ENCODE results near the gene IMMP2L. TPM values are rescaled to one million over a fixed set of nuclear protein-coding genes. Genes with fewer than 3 reads are reported as not detected.

IMMP2L gene
- total RNA-seq, 3 donors from 2014 or later (not counting 1 experiment from before 2014, with no cell fraction given) = 6.9 to 9.2 (median 8.7) TPM

GRCh38 chr7:110780712-110781111, 781.6 kb downstream of the IMMP2L start:
- no peaks in the 10 kb centered on the region for H3K4me1 ChIP-seq (ENCODE audit: control insufficient read depth, insufficient read depth, low read length)
- DNase-seq = no peak
- no peak overlapping the region for H3K27ac Mint-ChIP-seq
- no peak for TF ChIP-seq CTCF (IDR thresholded peaks at IDR 0.05)
- no peaks in the 10 kb centered on the region for H3K36me3 Mint-ChIP-seq
- intact Hi-C loops (cut with micrococcal nuclease) = no loop called here
- no peaks in the 10 kb centered on the region for H3K27me3 ChIP-seq (ENCODE audit: control insufficient read depth, insufficient read depth, low read length)
- H3K4me3 ChIP-seq (ENCODE audit: low read length) = no peak overlapping the region
- no peaks in the 10 kb centered on the region for H3K4me1 Mint-ChIP-seq
- no peak for ATAC-seq
- H3K9me3 Mint-ChIP-seq = peaks cover 2 to 9% of the 10 kb centered on the region in 2 donors
- no peaks in the 10 kb centered on the region for H3K27me3 Mint-ChIP-seq (ENCODE audit: low read depth in 2 of 2)
- H3K27ac ChIP-seq (ENCODE audit: low read length) = no peak overlapping the region
- H3K4me3 Mint-ChIP-seq = no peak overlapping the region
- H3K36me3 ChIP-seq (ENCODE audit: control insufficient read depth, insufficient read depth, low read length) = no peaks in the 10 kb centered on the region
- no peaks in the 10 kb centered on the region for H3K9me3 ChIP-seq (ENCODE audit: control insufficient read depth, insufficient read depth, low read length)

- WGBS (ENCODE audit: insufficient coverage) = 84% methylated on average over 2 of the region's 3 CpGs
These were observed 783.0 kb downstream of the IMMP2L start for GRCh38 chr7:110779339-110779738.

GRCh38 chr7:110775046-110775445, 787.2 kb downstream of the IMMP2L start:
- intact Hi-C loops (cut with micrococcal nuclease) = no loop called here
- no peak overlapping the region for H3K4me3 ChIP-seq (ENCODE audit: low read length)
- no peak for TF ChIP-seq CTCF (IDR thresholded peaks at IDR 0.05)
- no peak for ATAC-seq
- H3K4me1 ChIP-seq (ENCODE audit: control insufficient read depth, insufficient read depth, low read length) = no peaks in the 10 kb centered on the region
- DNase-seq = no peak
- Mint-ChIP-seq H3K4me1 (no peaks in the 10 kb centered on the region), H3K9me3 (peaks cover 0 to 2% of the 10 kb centered on the region in 2 donors), H3K36me3 (no peaks in the 10 kb centered on the region), H3K27me3 (ENCODE audit: low read depth in 2 of 2) (no peaks in the 10 kb centered on the region), H3K4me3 (no peak overlapping the region), H3K27ac (no peak overlapping the region)
- no peak overlapping the region for H3K27ac ChIP-seq (ENCODE audit: low read length)
- no peaks in the 10 kb centered on the region for H3K36me3 ChIP-seq (ENCODE audit: control insufficient read depth, insufficient read depth, low read length)
- WGBS (ENCODE audit: insufficient coverage) = no CpG with 5 or more reads among the region's 2 CpGs
- no peaks in the 10 kb centered on the region for H3K9me3 ChIP-seq (ENCODE audit: control insufficient read depth, insufficient read depth, low read length)
- no peaks in the 10 kb centered on the region for H3K27me3 ChIP-seq (ENCODE audit: control insufficient read depth, insufficient read depth, low read length)

More at GRCh38 chr7:110779339-110779738, 783.0 kb downstream of the IMMP2L start:
- H3K27ac Mint-ChIP-seq = no peak overlapping the region
- no peak overlapping the region for H3K4me3 Mint-ChIP-seq
- H3K27ac ChIP-seq (ENCODE audit: low read length) = no peak overlapping the region
- no peaks in the 10 kb centered on the region for H3K4me1 ChIP-seq (ENCODE audit: control insufficient read depth, insufficient read depth, low read length)
- H3K9me3 Mint-ChIP-seq = peaks cover 2 to 7% of the 10 kb centered on the region in 2 donors
- no peaks in the 10 kb centered on the region for H3K36me3 Mint-ChIP-seq
- H3K4me1 Mint-ChIP-seq = no peaks in the 10 kb centered on the region
- H3K27me3 ChIP-seq (ENCODE audit: control insufficient read depth, insufficient read depth, low read length) = no peaks in the 10 kb centered on the region
- ATAC-seq (no peak), DNase-seq (no peak)
- H3K4me3 ChIP-seq (ENCODE audit: low read length) = no peak overlapping the region
- no peaks in the 10 kb centered on the region for H3K36me3 ChIP-seq (ENCODE audit: control insufficient read depth, insufficient read depth, low read length)
- H3K9me3 ChIP-seq (ENCODE audit: control insufficient read depth, insufficient read depth, low read length) = no peaks in the 10 kb centered on the region
- TF ChIP-seq CTCF (IDR thresholded peaks at IDR 0.05) = no peak
- intact Hi-C loops (cut with micrococcal nuclease) = no loop called here
- H3K27me3 Mint-ChIP-seq (ENCODE audit: low read depth in 2 of 2) = no peaks in the 10 kb centered on the region

GRCh38 chr7:110774071-110774470, 788.2 kb downstream of the IMMP2L start:
- H3K4me3 ChIP-seq (ENCODE audit: low read length) = no peak overlapping the region
- Mint-ChIP-seq H3K27me3 (ENCODE audit: low read depth in 2 of 2) (no peaks in the 10 kb centered on the region), H3K4me1 (no peaks in the 10 kb centered on the region), H3K27ac (no peak overlapping the region), H3K4me3 (no peak overlapping the region), H3K36me3 (peaks cover 7% of the 10 kb centered on the region), H3K9me3 (peaks cover 4 to 5% of the 10 kb centered on the region in 2 donors)
- DNase-seq (no peak), ATAC-seq (no peak)
- WGBS (ENCODE audit: insufficient coverage) = 90% methylated on average over 1 of the region's 1 CpG
- TF ChIP-seq CTCF (IDR thresholded peaks at IDR 0.05) = no peak
- no peaks in the 10 kb centered on the region for H3K9me3 ChIP-seq (ENCODE audit: control insufficient read depth, insufficient read depth, low read length)
- H3K4me1 ChIP-seq (ENCODE audit: control insufficient read depth, insufficient read depth, low read length) = no peaks in the 10 kb centered on the region
- H3K27ac ChIP-seq (ENCODE audit: low read length) = no peak overlapping the region
- intact Hi-C loops (cut with micrococcal nuclease) = no loop called here
- H3K27me3 ChIP-seq (ENCODE audit: control insufficient read depth, insufficient read depth, low read length) = no peaks in the 10 kb centered on the region
- no peaks in the 10 kb centered on the region for H3K36me3 ChIP-seq (ENCODE audit: control insufficient read depth, insufficient read depth, low read length)
